Measurements from ENCODE around the gene TYW1B. TPM values are rescaled to one million over a fixed set of nuclear protein-coding genes. Genes with fewer than 3 reads are reported as not detected.
"Not testable (repeated sequence)": the region's sequence is repeated elsewhere in the genome, so short reads cannot be mapped to it uniquely, and the experiment has no call there.

TYW1B gene
- total RNA-seq, 8 experiments from 2014 or later: 2.1 to 14.2 (median 3.0) TPM

GRCh38 chr7:72538856-72539255 is 289.1 kb downstream of the TYW1B start:
- WGBS, 10 experiments: 46 to 86% (median 80%) methylated on average over 1 to 4 of the region's 4 CpGs; no CpG with 5 or more reads in 3 of the 10 experiments
- Histone ChIP-seq H3K4me1 (replicated peaks in 1 of 2) (no peaks in the 10 kb centered on the region), H3K27ac (peak overlapping the region in 1 of 2 donors; percentile 33), H3K4me3 (no peak overlapping the region)
- in situ Hi-C loops (cut with MboI; ENCODE audit: low pct_unique_long_range_greater_than_20kb in 2 of 9, low sequenced_read_pairs in 9 of 9, unreplicated experiment in 9 of 9): no loop called here
- peak in 5 of 8 experiments; percentile 53 to 96 (median 75) for ATAC-seq (replicated peaks in 6 of 8)

- in situ Hi-C loops (cut with MboI; ENCODE audit: low pct_unique_long_range_greater_than_20kb in 2 of 9, low sequenced_read_pairs in 9 of 9, unreplicated experiment in 9 of 9): no loop called here
- peak in 1 of 8 experiments; percentile 71 for ATAC-seq (replicated peaks in 6 of 8)
- H3K27ac ChIP-seq: no peak overlapping the region
- 0 to 100% (median 88%) methylated on average over 1 to 5 of the region's 10 CpGs; no CpG with 5 or more reads in 2 of the 10 experiments for WGBS, 10 experiments
- H3K4me3 ChIP-seq: no peak overlapping the region
- no peaks in the 10 kb centered on the region for H3K4me1 ChIP-seq (replicated peaks in 1 of 2)
Measured at GRCh38 chr7:72538147-72538546, 289.9 kb downstream of the TYW1B start.

DNA sequence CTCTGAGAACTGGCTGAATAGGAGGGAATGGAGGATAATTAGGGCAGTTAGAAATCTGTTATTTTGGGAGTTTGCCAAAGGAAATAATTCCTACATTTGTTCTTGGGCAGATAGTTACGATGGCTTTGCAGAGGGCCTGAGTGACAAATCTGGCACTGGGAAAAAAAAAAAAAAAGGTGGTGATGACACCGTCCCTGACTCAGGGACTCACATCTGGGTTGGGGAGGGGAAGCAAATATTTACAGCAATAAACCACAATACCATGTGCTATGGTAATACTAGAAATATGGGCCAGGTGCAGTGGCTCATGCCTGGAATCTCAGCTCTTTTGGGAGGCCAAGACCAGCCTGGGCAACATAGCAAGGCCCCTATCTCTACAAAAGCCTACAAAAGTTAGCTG is 292.0 kb downstream of the TYW1B start:
- H3K4me3 ChIP-seq; H3K4me1 ChIP-seq (replicated peaks in 1 of 2); in situ Hi-C loops (cut with MboI; ENCODE audit: low pct_unique_long_range_greater_than_20kb in 2 of 9, low sequenced_read_pairs in 9 of 9, unreplicated experiment in 9 of 9); H3K27ac ChIP-seq: not testable (repeated sequence)
- ATAC-seq (replicated peaks in 6 of 8): peak in 5 of 8 experiments; percentile 37 to 67 (median 53)
- WGBS, 10 experiments: 60 to 100% methylated on average over 1 of the region's 2 CpGs; no CpG with 5 or more reads in 8 of the 10 experiments

- H3K4me3 ChIP-seq; H3K27ac ChIP-seq; in situ Hi-C loops (cut with MboI; ENCODE audit: low pct_unique_long_range_greater_than_20kb in 2 of 9, low sequenced_read_pairs in 9 of 9, unreplicated experiment in 9 of 9); H3K4me1 ChIP-seq (replicated peaks in 1 of 2); ATAC-seq (replicated peaks in 6 of 8): not testable (repeated sequence)
- WGBS, 10 experiments: no CpG with 5 or more reads among the region's 3 CpGs
Measured at GRCh38 chr7:72531048-72531447, 297.0 kb downstream of the TYW1B start.

Other genes with a start within 250 kb of the TYW1B start
- gene POM121, start 96.9 kb upstream of the TYW1B start, total RNA-seq: 10 to 100 TPM in 6 of 8 experiments, 1 to 10 TPM in 2; 7.3 to 40.8 (median 13.8) TPM
- 1 to 10 TPM in 2 of 8 experiments, under 1 TPM in 4, not detected in 2; 0.59 to 1.7 (median 0.89) TPM for gene TRIM74, start 141.3 kb upstream of the TYW1B start, total RNA-seq
- 1 to 10 TPM in 2 of 8 experiments, under 1 TPM in 6; 0.15 to 1.8 (median 0.44) TPM for gene SPDYE8, start 201.6 kb upstream of the TYW1B start, total RNA-seq
- gene SPDYE11, start 229.7 kb upstream of the TYW1B start, total RNA-seq: 1 to 10 TPM in 4 of 8 experiments, under 1 TPM in 4; 0.46 to 5.9 (median 0.90) TPM

Data from motor neuron (in vitro differentiated cells).